CD4-positive, alpha-beta T cell treated with Interleukin-21 for 1 hour (primary cell): ENCODE data around the gene EHBP1.
"Not testable (repeated sequence)": the region's sequence is repeated elsewhere in the genome, so short reads cannot be mapped to it uniquely, and the experiment has no call there.

Source experiments
- DNase-seq: peaks from one replicate; pipeline ENCODE4 v3.0.0-alpha.2; 2020

Gene EHBP1

DNA sequence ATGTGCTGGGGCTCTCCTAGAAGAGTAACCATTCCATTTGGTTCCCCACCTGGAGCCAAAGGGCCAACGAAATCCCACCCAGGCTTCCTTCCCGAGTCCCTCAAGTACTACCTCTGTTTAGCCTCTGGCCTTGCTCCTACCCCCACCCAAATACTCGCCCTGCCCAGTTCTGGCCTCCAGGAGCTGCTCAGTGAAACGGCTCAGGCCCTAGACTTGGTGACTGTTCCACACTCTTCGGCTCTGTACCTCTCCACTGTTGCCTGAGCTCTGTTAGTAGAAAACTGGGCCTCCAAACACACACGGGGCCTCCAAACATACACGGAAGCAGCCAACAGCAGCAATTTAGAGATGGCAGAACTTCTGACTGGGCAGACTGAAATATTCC, 349.3 kb downstream of the EHBP1 start:
- DNase-seq = no peak

DNA sequence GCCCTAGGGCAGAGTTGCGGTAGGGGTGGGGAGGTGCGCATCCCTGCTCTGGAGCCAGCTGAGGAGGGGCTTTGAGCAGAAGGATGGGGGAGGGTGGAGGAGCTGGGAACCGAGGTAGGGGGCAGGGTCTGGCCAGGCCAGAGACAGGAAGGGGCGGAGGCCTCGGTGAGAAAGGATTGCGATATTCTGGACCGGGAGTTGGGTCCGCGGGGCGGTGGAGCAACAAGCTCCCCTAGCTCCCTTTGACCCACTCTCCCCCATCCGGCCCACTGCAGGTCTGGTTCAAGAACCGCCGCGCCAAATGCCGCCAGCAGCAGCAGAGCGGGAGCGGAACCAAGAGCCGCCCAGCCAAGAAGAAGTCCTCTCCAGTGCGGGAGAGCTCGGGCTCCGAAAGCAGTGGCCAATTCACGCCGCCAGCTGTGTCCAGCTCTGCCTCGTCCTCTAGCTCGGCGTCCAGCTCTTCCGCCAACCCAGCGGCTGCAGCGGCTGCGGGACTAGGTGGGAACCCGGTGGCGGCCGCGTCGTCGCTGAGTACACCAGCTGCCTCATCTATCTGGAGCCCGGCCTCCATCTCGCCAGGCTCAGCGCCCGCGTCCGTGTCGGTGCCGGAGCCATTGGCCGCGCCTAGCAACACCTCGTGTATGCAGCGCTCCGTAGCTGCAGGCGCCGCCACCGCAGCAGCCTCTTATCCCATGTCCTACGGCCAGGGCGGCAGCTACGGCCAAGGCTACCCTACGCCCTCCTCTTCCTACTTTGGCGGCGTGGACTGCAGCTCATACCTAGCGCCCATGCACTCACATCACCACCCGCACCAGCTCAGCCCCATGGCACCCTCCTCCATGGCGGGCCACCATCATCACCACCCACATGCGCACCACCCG, 350.0 kb downstream of the EHBP1 start:
- DNase-seq = no peak

DNA sequence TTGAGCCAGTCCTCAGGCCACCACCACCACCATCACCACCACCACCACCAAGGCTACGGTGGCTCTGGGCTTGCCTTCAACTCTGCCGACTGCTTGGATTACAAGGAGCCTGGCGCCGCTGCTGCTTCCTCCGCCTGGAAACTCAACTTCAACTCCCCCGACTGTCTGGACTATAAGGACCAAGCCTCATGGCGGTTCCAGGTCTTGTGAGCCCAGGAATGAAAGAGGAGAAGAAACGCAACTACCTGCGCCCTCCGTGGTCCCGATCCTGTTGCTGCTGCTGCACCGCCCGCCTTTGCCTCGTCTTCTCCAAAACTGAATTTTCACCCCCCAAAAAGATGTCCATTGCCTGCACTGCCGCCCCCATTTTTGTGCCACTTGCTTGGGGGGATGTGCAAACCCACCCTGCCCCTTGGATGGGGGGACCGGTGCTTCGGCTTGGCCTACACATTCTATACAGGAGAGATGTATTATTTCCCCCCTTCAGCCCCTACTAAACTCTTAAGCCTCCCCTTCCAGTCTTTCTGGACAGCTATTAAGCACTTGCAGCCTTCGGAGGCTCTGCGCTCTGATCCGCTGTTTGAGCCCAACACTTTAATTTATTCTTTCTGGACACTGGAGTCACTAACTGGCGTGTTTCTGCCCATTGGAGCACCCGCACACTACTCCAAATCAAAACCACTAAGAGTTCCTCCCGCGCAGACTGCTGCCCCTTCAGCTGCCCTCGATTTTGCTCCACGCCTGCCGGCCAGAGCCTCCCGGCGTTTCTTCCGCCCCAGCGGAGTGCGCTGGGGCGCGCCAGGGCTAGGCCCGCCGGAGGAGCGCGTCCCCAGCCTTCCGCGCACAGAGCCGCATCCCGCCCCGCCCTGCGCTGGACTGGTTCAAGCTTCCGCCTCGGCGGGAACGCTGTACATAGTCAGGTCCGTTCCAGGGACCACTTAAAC, 350.9 kb downstream of the EHBP1 start:
- no peak for DNase-seq

DNA sequence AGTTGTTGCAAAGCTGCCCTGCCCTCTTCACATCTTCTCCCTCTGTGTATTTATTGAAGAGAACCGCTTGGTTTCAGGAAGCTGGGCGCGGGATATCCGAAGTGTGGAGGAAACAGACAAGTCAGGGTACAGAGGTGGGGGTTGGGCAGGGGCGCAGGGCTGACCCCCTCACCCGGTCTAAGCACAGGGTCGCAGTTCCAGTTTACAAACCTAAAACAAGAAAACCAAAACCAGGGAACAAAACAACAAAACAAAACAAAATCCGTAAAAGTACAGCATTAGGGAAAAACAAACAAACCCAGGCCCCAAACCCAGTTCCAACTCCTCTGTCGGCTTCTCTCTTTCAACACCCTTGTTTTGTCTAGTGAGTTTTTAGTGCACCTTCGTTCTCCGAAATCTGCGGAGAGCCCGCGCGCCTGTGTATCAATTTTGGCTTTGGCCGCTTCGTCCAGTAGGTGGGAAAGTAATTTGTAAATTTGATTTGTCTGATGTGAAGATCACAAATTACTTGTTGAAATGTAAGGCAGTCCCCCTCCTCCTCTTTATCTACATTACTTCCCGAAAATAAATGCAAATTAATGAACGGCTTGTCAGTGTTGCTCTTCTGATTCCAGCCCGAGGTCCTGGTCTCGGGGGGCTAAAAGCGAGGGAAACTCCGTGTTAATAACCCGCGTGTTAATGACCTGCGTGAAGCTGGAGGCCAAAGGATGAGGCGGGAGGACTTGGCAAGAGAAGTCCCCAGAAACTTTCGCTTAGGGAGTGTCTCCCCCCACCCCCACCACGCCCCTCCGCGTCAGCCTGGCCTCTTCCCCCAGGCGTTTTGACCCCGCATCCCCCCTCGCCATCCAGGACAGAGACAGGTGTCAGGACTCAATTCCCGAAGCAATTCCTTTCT, 352.0 kb downstream of the EHBP1 start:
- DNase-seq = no peak

DNA sequence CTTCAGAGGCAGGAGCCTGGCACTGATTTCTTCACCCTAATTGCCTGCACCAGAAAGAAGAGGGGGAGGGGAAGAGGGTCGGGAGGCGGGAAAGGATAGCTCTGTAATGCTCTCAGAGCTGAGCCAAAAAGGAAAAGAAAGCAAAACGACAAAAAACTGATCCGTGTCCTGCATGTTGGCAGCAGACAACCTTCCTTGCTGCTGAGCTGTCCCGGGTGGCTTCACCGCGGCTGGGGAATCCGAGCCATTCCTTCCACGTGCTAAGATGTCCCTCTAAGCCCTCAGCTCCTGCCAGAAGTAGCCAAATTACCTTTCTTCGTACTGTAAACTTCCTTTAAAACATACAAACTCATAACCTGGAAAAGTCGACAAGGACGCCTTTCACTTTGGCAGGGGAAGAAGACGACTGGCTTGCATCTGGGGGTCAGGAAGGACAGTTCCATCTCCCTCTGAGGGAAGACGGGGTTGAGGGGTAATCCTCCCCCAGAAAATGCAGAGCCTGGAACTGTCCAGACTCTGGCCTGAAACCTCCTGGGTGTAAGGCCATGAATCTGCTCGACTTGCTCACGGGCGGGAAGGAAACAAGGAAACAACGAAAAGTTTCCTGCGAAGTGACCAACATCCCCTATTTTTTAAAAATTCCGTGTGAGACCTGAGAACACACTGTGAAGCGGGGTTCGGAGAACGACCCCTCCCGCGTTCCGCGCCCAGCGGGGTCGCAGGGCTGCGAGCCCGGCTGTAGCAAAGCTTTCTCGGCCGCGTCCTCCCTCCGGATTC, 352.8 kb downstream of the EHBP1 start:
- DNase-seq = no peak

DNA sequence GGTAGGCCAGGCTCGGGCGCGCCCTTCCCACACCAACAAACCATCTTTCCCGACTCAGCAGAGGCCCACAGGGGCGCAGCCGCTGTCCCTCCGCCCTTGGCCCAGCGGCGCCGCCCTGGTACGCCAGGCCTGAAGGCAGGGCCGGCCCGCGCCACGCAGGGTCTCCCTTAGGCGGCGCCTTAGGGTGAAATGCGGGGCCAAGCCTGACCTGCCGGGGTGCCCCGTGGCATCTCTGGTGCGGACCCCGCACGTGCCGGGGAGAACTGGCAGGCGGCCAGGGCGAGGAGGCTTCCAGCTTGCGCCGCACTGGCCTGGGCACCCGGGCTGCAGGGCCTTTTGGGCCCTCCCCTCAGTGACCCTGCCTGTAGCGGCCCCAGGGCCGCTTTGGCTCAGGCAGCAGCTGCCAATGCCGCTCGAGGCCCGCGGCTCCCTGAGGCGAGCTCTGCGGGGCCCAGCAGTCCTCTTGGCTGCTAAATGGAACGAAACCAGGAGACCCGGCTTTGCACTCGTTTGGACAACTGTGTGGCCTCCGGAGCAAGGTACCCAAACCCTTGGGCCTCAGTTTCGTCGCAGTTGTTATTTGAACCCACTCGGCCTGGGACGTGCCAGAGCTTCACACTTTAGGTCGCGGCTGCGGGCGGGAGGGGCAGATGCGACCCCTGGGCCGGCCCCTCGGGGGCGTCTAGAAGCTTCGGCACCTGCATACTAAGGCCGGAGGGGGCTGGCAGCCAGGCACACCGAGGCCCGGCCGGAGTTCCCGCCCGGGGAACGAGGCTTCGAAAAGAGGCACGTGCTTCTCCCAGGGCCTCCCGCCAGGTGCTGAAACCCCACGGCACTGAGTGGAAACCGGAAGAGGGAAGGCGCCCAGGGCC, 353.6 kb downstream of the EHBP1 start:
- no peak for DNase-seq

DNA sequence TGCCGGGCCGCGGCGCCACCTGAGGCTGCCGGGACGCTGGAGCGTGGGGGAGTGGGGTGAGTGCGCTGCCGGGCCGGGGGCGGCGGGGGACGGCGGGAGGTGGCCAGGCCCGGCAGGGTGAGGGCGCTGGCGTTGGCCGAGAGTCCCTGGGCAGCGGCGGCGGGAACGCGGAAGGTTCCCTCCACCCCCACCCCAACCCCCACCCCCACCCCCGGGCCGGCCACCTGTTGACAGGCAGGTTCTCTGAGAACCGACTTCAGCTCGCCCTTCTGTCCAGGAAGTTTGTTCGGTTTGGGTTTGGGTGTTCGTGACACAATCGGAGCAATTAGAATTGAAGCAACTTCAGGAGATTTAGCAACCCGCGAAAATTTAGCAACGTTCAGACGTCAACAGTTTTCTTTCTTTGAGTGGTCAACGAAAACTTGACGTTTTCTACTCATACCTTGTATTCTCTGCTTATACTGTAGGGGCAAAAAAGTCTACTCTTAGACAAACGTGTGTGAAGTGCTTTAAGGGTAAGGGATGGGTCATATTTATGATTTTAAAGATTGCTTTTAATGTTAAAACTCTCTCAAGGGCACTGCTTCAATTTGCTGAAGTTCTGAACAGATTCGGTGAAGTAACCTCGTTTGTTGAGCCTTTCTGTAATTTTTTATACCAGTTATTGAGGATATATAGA, 354.4 kb downstream of the EHBP1 start:
- DNase-seq = no peak

DNA sequence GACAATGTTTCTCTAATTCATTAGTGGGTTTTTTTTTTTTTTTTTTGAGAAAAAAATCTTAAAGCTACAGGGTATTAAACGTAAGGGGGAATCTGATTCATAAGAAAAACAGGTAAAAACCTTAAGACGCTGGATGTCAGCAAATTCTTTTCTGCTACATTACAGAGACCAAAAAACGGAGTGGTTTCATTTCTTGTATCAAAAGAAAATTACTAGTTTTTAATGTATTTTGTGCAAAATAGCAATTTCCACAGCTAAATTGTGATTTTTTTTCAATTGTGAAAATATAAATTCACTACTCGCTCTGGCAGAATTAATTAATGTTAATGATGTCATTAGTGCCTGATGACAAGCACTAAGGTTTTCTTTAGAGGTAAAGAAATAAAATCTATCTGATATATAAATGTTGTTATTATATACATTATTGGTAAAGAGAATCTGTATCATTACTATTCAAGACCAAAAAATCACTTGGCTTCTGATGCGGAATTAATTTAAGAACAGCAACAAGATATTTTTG, 355.0 kb downstream of the EHBP1 start:
- DNase-seq = no peak

DNA sequence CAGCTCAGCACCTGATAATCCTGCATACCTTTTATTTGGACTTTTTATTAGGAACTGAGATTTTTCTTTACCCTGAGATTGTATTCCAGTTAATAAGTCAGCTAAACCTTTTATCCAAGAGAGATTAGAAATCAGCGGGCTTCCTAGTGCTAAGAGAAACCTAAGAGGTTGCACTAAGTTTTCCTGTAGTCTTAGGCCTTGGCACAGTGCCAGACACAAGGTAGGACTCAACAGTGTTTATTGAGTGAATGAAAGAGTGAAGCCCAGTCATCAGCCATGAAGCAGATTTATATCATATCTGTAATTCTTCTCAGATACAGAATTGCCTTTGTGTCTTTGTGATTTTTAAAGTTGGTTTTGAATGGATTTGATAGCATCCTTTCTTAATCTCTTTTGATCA, 358.7 kb downstream of the EHBP1 start:
- DNase-seq = no peak

DNA sequence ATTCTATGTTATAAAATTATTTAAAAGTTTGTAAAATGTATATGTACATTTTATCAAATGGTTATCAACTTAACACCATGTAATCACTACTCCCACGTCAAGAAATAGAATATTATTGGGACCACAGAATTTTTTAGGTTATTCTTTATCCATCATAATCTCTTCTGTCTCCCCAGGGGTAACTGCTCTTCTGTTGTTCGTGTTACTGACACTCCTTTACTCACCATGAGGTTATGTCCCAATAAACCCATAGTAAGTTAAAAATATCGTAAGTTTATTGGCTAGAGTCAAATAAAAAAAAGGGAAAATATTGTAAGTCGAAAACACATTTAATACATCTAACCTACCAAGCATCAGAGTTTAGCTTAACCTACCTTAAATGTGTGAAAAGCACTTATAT, 359.1 kb downstream of the EHBP1 start:
- DNase-seq = no peak

DNA sequence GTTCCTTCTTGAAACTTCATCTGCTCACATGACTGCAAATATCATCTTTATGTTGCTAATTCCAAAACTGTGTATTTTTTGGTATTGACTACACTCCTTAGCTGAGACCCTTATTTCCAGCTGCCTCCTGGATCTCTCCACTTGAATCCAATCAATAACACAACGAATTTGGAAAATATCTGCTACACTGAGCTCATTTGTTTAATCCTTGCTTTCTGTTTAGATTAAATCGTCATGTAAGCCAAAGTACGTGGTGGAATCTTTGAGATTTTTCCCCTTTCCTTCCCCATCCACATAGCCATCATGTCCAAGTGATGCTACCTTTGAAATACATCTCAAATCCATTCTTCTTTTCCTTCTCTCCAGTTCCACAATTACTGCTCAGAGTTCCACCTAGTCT, 360.8 kb downstream of the EHBP1 start:
- DNase-seq = no peak

DNA sequence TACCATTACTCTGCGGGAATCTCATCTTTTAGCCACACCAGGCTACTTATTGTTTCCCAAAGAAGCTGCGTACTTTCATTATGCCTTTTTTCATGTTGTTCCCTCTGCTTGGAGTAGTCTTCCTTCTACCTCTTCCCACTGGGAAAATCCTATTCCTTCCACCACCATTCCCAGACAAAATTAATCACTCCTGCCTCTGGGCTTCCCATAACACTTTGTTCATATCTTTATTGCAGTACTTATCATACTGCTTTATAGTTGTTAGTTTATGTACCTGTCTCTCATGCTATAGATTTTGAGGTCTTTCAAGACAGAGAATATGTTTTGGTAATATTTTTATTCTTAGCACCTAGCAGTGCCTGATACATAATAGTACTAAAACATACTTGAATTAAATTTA, 361.3 kb downstream of the EHBP1 start:
- no peak for DNase-seq

DNA sequence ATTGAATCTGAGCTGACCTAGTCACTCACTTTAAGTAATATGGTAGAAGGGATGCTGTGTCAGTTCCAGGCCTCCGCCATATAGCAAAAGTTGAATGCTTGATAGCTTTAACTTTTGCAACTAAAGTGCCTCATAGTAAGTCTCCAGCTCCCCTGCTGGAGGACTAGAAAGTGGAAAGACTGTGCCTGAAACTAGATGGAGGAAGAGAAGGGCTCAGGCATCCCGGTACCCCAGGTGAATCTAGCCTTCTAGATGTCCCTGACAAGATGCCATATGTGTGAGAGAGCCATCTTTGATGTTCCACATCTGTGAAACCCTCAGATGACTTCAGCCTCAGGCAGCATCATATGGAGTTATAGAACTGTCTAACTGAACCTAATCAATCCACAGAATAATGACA, 366.2 kb downstream of the EHBP1 start:
- DNase-seq = no peak

DNA sequence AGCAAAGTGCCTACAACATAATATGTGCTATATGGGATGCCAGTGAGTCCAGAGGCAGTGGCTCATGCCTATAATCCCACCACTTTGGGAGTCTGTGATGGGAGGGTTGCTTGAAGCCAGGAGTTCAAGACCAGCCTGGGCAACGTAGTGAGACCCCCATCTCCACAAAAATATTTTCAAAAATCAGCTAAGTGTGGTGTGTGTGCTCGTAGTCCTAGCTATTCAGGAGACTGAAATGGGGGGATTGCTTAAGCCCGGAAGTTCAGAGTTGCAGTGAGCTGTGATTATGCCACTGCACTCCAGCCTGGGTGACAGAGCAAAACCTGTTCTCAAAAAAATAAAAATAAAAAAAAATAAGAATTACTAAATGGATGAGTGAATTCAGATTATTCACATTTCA, 368.5 kb downstream of the EHBP1 start:
- no peak for DNase-seq

DNA sequence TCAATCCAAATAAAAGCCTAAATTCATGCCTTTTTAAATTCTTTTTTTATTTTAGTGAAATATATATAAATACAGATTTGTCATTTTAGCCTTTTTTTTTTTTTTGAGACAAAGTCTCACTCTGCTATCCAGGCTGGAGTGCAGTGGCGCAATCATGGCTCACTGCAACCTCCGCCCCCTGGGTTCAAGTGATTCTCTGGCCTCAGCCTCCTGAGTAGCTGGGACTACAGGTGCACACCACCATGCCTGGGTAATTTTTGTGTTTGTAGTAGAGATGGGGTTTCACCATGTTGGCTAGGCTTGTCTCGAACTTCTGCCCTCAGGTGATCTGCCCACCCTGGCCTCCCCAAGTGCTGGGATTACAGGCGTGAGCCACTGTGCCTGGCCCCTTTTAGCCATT, 368.9 kb downstream of the EHBP1 start:
- DNase-seq = not testable (repeated sequence)

DNA sequence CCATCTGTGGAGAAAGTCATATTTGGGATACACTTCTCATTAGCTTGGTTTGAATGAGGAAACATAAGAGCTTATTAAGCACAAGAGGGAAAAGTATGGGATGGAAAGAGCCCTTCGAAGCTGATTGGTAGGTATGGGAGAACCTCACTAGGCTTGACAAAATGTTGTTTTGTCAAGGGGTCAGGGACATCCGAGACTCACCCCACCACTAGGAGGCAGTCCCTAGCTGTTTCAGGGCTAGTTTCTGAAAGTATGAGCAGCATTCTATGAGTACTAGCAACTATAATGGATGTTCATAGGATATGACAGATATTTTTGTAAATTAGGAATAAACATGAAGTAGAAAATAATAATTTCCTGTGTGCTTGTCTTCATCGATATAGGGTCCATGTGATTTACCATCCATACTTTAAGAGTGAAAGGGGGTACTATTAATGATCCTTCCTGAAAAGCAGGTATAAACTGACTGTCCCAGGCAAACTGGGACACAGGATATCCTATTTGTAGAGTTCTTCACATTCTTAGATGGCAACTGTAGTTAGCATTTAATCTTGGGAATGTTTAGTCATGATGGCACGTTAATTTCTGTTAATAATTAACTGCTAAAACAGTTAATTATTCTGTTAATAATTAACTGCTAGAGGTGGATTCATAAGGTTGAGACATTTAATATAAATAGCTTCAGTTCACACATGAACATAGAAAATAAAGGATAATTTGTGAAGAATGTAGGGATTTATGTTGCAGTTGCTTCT, 373.5 kb downstream of the EHBP1 start:
- DNase-seq = no peak

DNA sequence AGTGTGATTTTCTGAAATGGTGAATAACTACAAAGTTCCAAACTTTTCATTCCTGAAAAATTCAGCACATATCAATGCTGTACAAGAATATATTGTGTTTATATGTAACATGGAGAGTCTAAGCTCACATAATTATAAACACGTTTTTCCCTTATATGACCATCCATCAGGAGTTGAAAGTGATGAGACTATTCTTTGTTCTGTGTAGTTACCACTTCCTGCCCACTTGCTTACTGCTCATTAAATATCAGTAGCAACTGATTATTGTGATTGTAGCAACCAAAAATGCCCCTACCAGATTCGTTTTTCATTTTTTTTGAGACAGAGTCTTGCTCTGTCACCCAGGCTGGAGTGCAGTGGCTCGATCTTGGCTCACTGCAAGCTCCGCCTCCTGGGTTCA, 375.9 kb downstream of the EHBP1 start:
- no peak for DNase-seq

DNA sequence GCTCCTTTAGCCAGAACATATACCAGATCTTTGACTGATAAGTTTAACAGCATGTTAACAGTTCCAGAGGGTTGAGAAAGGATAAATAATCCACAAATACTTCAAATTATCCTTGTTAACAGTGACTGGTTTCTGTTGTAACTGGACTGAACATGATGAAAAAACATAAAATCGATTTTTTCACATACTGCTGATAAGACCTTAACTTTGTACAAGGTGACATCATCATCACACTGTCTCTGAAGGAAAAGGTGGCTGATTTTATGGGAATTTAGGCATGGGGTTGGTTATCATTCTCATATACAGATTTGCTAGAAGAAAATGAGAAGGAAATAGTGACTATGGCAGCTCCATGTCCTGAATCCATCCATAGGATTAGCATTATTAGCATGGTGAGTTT, 381.2 kb downstream of the EHBP1 start:
- no peak for DNase-seq

DNA sequence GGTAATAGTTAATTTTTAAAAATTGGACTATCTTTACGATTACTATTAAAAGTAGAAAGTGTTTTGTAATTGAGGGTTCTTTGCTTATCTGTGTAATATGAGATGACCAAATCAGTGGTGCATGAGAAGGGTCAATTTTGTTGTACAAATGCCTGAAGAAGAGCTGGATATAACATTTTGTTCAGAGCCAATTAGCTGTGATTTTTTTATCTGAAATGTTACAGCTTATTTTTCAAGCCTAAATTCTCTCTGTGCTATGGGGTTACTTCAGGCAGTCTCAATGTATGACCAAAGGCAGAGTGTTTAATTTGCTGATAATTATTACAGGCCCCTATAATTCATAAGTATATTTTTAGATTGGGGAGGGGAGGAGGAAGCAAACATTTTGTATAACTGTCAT, 386.9 kb downstream of the EHBP1 start:
- no peak for DNase-seq

DNA sequence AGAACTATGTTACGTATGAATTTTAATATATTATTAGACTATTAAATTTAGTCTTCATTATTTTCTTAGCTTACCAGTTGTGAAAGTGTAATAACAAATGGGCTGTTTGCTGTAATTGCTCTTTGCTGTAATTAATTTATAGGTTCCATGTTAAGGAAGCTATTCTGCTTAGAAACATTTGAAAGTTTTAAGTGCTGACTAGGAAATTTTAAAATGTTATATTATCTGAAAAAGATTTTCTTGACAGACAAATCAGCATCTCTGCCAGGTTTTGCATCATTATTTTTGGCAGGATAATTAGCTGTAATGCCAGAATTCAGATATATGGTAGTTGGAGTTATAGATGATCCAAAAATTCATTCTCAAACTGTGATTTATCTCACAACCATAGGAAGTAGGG, 387.3 kb downstream of the EHBP1 start:
- DNase-seq = no peak
